K562 treated with DMSO at 1 percent for 12 hours (cell line): ENCODE measurements around the gene KRTAP1-4. TPM values are rescaled to one million over a fixed set of nuclear protein-coding genes. Genes with fewer than 3 reads are reported as not detected.

Source experiments
- total RNA-seq: library from RNA; unstranded; fragments of 300-600 nt; gene quantifications from 2 replicates; pipeline ENCODE4 v1.2.3, GENCODE V29; 2022; ENCODE audit not compliant: insufficient read depth

Gene KRTAP1-4, protein sequence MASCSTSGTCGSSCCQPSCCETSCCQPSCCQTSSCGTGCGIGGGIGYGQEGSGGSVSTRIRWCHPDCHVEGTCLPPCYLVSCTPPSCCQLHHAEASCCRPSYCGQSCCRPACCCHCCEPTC
- not detected in 2 replicates for total RNA-seq

DNA sequence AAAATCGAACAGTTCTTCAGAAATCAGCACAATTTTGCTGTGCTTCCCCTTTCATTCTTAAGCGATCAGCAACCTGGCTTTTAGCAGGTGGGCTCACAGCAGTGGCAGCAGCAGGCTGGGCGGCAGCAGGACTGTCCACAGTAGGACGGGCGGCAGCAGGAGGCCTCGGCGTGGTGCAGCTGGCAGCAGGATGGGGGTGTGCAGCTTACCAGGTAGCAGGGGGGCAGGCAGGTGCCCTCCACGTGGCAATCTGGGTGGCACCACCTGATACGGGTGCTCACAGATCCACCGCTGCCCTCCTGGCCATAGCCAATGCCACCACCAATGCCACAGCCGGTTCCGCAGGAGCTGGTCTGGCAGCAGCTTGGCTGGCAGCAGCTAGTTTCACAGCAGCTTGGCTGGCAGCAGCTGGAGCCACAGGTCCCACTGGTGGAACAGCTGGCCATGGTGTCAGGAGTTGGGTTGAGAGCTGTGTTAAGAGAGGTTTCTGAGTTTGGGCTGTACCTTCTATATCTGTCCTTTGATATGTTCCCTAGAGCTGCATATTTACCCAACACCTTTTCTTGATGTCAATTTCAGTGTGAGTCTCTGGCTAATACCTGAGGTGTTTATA lies at the start of gene KRTAP1-4:
Gene KRTAP1-4, minus strand, starts transcription at position 563 of the 613 bp plus-strand sequence. Its CDS starts 117 bp downstream, at position 446.

DNA sequence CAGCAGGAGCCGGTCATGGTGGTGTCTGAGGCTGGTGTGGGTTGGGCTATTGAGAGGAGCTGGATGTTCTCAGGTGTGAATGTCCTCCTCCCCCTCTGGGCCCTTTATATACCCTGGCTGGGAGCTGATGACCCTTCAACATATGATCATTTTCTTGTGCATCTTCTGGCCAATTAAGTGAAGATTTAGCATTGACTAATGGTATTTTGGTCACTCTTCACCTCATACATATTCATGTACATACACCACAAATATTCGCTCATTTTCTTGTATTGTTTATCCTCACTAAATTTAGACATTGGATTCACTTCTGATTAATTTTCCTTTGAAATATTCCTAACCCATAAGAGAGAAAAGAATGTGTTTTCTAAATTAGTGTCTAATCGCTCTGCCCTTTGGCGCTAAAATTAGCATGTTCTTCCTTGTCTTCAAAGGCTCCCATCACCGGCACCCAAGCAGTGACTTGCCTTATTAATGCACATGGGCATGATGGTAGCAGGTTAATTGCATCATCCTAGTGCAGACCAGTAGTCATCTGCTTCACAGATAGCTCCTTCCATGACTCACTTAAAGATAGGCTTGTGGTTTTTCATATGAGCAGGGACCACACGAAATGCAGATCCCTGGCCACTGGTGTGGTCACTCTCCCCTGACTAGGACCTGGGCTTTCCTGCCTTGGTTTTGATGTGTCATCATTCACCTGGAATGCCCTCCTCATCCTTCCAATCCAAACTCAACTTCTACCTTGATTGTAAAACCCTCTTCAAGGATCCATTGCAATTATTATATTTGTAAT lies 36.0 kb upstream of the KRTAP1-4 start, which contains the start of gene KRTAP2-4:
Gene KRTAP2-4, minus strand, starts transcription at position 51 of the 796 bp plus-strand sequence. Its CDS starts 34 bp downstream, at position 17.

DNA sequence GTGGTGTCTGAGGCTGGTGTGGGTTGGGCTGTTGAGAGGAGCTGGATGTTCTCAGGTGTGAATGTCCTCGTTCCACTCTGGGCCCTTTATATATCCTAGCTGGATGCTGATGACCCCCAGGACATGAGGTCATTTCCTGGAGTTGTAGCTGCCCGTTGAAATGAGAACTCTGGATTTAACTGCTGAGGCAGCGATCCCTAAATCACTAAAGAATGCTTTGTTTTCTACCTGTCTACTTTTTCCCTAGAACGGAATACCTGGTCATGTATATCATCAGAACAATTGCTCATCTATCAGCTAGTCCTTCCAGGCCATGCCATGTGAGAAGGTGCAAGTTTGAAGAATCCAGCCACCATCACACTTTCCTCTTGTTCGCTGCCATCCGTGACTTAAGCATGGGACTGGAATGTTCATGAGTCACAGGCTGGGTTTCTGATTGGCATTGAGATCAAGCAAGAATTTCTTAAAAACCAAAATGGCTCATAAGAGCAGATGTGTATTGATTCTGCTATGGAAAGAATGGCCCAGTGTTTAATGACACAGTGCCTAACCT lies 30.1 kb upstream of the KRTAP1-4 start, which contains the start of gene KRTAP2-3:
Gene KRTAP2-3, minus strand, starts transcription at position 63 of the 553 bp plus-strand sequence. CDS start 64 bp downstream, outside the sequence.

DNA sequence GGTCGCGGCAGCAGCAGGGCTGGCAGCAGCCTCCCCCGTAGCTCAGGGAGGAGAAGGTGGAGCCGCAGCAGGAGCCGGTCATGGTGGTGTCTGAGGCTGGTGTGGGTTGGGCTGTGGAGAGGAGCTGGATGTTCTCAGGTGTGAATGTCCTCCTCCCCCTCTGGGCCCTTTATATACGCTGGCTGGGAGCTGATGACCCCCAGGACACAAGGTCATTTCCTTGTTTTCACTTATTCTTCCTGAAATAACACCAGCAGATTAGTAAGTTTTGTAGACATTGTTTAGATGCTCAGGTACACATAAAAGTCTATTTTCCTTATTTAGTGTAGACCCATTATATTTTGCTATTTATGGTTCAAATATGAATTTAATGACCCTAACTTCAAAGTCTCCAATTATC lies 25.1 kb upstream of the KRTAP1-4 start, which contains the start of gene KRTAP2-2:
Gene KRTAP2-2, minus strand, starts transcription at position 101 of the 400 bp plus-strand sequence. Its CDS starts 19 bp downstream, at position 82.

DNA sequence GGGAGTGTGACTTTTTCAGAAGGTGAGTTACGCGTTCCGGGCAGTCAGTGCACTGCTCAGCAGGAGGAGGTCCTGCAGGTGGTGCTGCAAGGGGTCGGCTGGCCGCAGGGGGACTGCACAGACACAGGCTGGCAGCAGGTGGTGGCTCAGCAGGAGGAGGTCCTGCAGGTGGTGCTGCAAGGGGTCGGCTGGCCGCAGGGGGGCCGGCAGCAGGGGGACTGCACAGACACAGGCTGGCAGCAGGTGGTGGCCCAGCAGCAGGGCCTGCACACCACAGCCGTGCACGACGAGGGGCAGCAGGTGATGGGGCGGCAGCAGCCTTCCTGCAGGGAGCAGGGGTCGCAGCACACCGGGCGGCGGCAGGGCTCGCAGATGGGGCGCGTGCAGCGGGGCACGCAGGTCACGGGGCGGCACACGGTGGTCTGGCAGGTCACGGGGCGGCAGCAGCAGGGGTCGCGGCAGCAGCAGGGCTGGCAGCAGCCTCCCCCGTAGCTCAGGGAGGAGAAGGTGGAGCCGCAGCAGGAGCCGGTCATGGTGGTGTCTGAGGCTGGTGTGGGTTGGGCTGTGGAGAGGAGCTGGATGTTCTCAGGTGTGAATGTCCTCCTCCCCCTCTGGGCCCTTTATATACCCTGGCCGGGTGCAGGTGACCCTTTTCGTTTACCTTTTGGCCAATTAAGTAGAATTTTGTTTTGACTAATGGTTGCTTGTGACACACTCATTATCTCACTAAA lies 16.9 kb upstream of the KRTAP1-4 start, which contains the start of gene KRTAP2-1:
Gene KRTAP2-1, minus strand, starts transcription at position 582 of the 731 bp plus-strand sequence. Its CDS starts 49 bp downstream, at position 533.

DNA sequence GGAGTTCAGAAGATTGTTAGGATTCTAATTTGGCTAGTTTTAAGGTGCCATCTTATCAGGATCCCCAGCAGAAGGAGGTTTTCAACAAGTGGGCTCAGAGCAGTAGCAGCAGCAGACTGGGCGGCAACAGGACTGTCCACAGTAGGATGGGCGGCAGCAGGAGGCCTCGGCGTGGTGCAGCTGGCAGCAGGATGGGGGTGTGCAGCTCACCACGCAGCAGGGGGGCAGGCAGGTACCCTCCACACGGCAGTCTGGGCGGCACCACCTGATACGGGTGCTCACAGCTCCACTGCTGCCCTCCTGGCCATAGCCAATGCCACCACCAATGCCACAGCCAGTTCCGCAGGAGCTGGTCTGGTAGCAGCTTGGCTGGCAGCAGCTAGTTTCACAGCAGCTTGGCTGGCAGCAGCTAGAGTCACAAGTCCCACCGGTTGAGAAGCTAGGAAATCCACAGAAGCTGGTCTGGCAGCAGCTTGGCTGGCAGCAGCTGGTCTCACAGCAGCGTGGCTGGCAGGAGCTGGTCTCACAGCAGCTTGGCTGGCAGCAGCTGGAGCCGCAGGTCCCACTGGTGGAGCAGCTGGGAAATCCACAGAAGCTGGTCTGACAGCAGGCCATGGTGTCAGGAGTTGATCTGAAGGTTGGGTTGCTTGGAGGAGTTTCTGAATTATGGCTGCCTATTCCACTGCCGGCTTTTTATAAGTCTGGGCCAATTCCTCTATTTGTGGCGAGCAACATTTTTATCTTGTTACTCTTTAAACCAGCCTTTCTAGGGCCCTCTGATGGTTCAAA lies 11.0 kb upstream of the KRTAP1-4 start, which contains the start of gene KRTAP1-1:
Gene KRTAP1-1, minus strand, starts transcription at position 668 of the 789 bp plus-strand sequence. Its CDS starts 53 bp downstream, at position 615.

DNA sequence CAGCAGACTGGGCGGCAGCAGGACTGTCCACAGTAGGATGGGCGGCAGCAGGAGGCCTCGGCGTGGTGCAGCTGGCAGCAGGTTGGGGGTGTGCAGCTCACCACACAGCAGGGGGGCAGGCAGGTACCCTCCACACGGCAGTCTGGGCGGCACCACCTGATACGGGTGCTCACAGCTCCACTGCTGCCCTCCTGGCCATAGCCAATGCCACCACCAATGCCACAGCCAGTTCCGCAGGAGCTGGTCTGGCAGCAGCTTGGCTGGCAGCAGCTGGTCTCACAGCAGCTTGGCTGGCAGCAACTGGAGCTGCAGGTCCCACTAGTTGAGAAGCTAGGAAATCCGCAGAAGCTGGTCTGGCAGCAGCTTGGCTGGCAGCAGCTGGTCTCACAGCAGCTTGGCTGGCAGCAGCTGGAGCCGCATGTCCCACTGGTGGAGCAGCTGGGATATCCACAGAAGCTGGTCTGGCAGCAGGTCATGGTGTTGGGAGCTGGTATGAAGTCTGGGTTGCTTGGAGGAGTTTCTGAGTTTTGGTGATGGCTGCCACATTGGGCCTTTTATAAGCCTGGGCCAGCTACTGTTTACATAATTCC lies 4.4 kb upstream of the KRTAP1-4 start, which contains the start of gene KRTAP1-3:
Gene KRTAP1-3, minus strand, starts transcription at position 529 of the 590 bp plus-strand sequence. Its CDS starts 53 bp downstream, at position 476.

DNA sequence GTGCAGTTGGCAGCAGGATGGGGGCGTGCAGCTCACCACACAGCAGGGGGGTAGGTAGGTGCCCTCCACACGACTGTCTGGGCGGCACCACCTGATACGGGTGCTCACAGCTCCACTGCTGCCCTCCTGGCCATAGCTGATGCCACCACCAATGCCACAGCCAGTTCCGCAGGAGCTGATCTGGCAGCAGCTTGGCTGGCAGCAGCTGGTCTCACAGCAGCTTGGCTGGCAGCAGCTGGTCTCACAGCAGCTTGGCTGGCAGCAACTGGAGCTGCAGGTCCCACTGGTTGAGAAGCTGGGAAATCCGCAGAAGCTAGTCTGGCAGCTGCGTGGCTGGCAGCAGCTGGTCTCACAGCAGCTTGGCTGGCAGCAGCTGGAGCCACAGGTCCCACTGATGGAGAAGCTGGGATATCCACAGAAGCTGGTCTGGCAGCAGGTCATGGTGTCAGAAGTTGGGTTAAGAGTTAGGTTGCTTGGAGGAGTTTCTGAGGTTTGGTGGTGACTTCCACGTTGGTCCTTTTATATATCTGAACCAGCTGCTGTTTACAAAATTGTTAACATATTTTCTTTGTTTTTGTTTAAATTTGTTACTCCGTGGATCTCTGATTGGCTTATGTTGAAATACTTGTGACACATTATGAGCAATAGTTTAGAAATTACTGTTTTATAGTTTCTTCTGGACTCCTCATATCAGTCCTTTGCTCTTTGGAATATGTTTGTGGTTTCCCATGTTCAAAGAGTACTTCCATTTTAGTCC lies 3.1 kb downstream of the KRTAP1-4 start, which contains the start of gene KRTAP1-5:
Gene KRTAP1-5, minus strand, starts transcription at position 494 of the 757 bp plus-strand sequence. Its CDS starts 53 bp downstream, at position 441.

DNA sequence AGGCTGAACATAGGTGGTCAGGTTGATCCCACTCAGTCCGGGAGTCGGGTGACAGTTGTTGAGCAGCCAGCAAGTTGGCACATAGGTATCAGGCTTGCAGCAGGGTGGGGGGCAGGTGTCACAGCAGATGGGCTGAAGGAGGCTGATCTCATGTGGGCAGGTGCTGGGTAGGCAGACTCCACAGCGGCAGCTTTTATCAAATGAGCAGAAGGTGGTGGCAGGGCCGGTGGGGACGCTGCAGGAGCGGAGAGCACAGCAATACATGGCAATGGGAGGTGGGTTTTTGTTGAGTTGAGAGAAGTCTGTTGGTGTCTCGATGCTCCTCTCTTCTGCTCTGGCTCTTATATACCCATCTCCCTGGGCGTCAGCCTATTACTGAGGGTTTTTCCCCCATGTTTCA lies 21.2 kb downstream of the KRTAP1-4 start, which contains the start of gene KRTAP3-1:
Gene KRTAP3-1, minus strand, starts transcription at position 318 of the 400 bp plus-strand sequence. Its CDS starts 54 bp downstream, at position 264.

DNA sequence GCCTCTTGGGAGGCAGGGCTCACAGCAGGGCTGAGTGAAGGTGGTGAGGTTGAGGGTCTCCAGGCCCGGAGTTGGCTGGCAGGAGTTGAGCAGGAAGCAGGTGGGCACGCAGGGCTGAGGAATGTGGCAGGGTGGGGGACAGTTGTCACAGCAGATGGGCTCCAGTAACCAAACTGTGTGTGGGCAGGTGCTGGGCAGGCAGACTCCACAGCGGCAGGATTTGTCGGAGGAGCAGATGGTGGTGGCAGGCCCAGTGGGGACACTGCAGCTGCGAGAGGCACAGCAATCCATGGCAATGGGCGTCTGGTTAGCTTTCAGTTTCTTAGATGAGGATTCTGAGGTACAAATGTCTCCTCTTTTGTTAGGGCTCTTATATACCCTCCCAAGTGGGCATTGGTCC lies 30.4 kb downstream of the KRTAP1-4 start, which contains the start of gene KRTAP3-2:
Gene KRTAP3-2, minus strand, starts transcription at position 344 of the 400 bp plus-strand sequence. Its CDS starts 53 bp downstream, at position 291.

DNA sequence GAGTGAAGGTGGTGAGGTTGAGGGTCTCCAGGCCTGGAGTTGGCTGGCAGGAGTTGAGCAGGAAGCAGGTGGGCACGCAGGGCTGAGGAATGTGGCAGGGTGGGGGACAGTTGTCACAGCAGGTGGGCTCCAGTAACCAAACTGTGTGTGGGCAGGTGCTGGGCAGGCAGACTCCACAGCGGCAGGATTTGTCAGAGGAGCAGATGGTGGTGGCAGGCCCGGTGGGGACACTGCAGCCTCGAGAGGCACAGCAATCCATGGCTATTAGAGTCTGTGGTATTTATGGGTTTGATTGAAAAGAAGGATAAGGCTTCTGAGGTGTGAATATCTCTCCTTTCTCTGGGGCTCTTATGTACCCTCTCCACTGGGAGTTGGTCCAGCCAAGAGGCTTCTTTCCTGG lies 36.2 kb downstream of the KRTAP1-4 start, which contains the start of gene KRTAP3-3:
Gene KRTAP3-3, minus strand, starts transcription at position 326 of the 400 bp plus-strand sequence. Its CDS starts 67 bp downstream, at position 259.

DNA sequence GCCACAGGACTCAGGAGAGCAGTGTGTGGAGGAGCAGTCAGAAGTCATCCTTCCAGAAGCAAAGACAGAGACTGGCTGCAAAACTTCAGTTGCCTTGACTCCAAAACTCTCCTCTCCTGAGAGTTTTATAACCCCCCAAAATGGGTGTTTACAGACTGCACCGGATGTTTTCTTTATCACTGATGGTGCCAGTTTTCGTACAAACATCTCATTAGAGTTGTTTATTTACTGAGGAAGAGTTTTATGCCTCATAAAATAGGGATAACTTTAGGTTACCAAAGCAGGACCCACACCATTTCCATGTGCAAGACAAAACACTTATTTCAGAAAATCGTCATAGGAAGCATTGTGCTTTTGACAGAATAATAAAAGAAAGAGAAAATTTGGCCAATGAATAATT lies 45.8 kb downstream of the KRTAP1-4 start, which contains the start of gene KRT40:
Gene KRT40, minus strand, starts transcription at position 101 of the 400 bp plus-strand sequence. Its CDS starts 53 bp downstream, at position 48.

Other genes starting within 250 kb of the KRTAP1-4 start
- gene KRT27, start 247.6 kb downstream of the KRTAP1-4 start, total RNA-seq = not detected in 2 replicates
- not detected in 2 replicates for gene KRT28, start 230.2 kb downstream of the KRTAP1-4 start, total RNA-seq
- gene KRT10, start 207.6 kb downstream of the KRTAP1-4 start, total RNA-seq = 75.7 and 82.5 TPM in 2 replicates
- gene KRT12, start 163.0 kb downstream of the KRTAP1-4 start, total RNA-seq = 4.0 and 9.9 TPM in 2 replicates
- not detected in 2 replicates for gene KRT20, start 145.0 kb downstream of the KRTAP1-4 start, total RNA-seq
- not detected in 2 replicates for gene KRT23, start 92.5 kb downstream of the KRTAP1-4 start, total RNA-seq
- gene KRT39, start 63.2 kb downstream of the KRTAP1-4 start, total RNA-seq = not detected in 2 replicates
- gene KRT40, start 45.9 kb downstream of the KRTAP1-4 start, total RNA-seq = not detected in 2 replicates
- gene KRTAP3-3, start 36.0 kb downstream of the KRTAP1-4 start, total RNA-seq = not detected in 2 replicates
- gene KRTAP3-2, start 30.3 kb downstream of the KRTAP1-4 start, total RNA-seq = not detected in 2 replicates
- not detected in 2 replicates for gene KRTAP3-1, start 21.1 kb downstream of the KRTAP1-4 start, total RNA-seq
- gene KRTAP1-5, start 3.0 kb downstream of the KRTAP1-4 start, total RNA-seq = not detected in 2 replicates
- not detected in 2 replicates for gene KRTAP1-3, start 4.7 kb upstream of the KRTAP1-4 start, total RNA-seq
- not detected in 2 replicates for gene KRTAP1-1, start 11.3 kb upstream of the KRTAP1-4 start, total RNA-seq
- not detected in 2 replicates for gene KRTAP2-1, start 17.1 kb upstream of the KRTAP1-4 start, total RNA-seq
- gene KRTAP2-2, start 25.0 kb upstream of the KRTAP1-4 start, total RNA-seq = not detected in 2 replicates
- not detected in 2 replicates for gene KRTAP2-3, start 29.9 kb upstream of the KRTAP1-4 start, total RNA-seq
- not detected in 2 replicates for gene KRTAP2-4, start 35.7 kb upstream of the KRTAP1-4 start, total RNA-seq
- not detected in 2 replicates for gene KRTAP4-7, start 54.0 kb upstream of the KRTAP1-4 start, total RNA-seq
- not detected in 2 replicates for gene KRTAP4-8, start 67.9 kb upstream of the KRTAP1-4 start, total RNA-seq
- not detected in 2 replicates for gene KRTAP4-16, start 72.0 kb upstream of the KRTAP1-4 start, total RNA-seq
- gene KRTAP4-9, start 75.2 kb upstream of the KRTAP1-4 start, total RNA-seq = not detected in 2 replicates
- gene KRTAP4-11, start 88.2 kb upstream of the KRTAP1-4 start, total RNA-seq = not detected in 2 replicates
- not detected in 2 replicates for gene KRTAP4-12, start 94.0 kb upstream of the KRTAP1-4 start, total RNA-seq
- not detected in 2 replicates for gene KRTAP4-6, start 110.3 kb upstream of the KRTAP1-4 start, total RNA-seq
- gene KRTAP4-5, start 119.6 kb upstream of the KRTAP1-4 start, total RNA-seq = not detected in 2 replicates
- gene KRTAP4-4, start 130.6 kb upstream of the KRTAP1-4 start, total RNA-seq = not detected in 2 replicates
- not detected in 2 replicates for gene KRTAP4-3, start 138.0 kb upstream of the KRTAP1-4 start, total RNA-seq
- not detected in 2 replicates for gene KRTAP4-2, start 148.0 kb upstream of the KRTAP1-4 start, total RNA-seq
- gene KRTAP4-1, start 154.7 kb upstream of the KRTAP1-4 start, total RNA-seq = not detected in 2 replicates
- gene KRTAP9-1, start 159.7 kb upstream of the KRTAP1-4 start, total RNA-seq = not detected in 2 replicates
- not detected in 2 replicates for gene KRTAP9-2, start 196.5 kb upstream of the KRTAP1-4 start, total RNA-seq
- not detected in 2 replicates for gene KRTAP9-3, start 202.3 kb upstream of the KRTAP1-4 start, total RNA-seq
- not detected in 2 replicates for gene KRTAP9-8, start 207.8 kb upstream of the KRTAP1-4 start, total RNA-seq
- not detected in 2 replicates for gene KRTAP9-4, start 219.5 kb upstream of the KRTAP1-4 start, total RNA-seq
- gene KRTAP9-9, start 225.2 kb upstream of the KRTAP1-4 start, total RNA-seq = not detected in 2 replicates
- not detected in 2 replicates for gene KRTAP9-6, start 235.2 kb upstream of the KRTAP1-4 start, total RNA-seq
- gene KRTAP9-7, start 245.5 kb upstream of the KRTAP1-4 start, total RNA-seq = not detected in 2 replicates